ENCODE measurements around the gene PHLPP2. TPM values are rescaled to one million over a fixed set of nuclear protein-coding genes. Genes with fewer than 3 reads are reported as not detected.

PHLPP2 gene
- total RNA-seq, 2 donors from 2014 or later: 8.1 to 17.1 TPM

DNA sequence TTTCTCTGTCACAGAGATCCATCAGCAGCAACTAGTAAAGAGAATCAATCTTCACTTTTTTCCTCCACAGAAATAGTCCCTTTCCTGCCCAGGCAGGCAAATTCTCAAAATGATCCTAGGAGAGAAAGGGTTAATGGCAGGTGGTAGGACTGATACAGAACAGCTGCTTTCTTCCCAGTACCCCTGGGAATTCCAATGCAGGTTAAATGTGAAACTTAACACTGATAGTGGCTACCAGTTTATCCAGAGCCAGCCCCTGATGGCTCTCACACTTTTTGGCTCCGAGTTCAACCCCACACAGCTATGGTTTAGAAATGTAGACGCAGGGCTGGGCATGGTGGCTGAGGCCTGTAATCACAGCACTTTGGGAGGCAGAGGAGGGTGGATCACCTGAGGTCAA lies 76.3 kb downstream of the PHLPP2 start:
- H3K27ac ChIP-seq: no peak overlapping the region
- no peaks in the 10 kb centered on the region for H3K4me1 ChIP-seq (ENCODE audit: control insufficient read depth in 1 of 2, low read depth in 2 of 2)
- no peaks in the 10 kb centered on the region for H3K27me3 ChIP-seq (replicated peaks; ENCODE audit: insufficient read depth)
- DNase-seq (ENCODE audit: low spot score) (no peak), ATAC-seq (ENCODE audit: insufficient number of reproducible peaks, low FRiP score, low read depth) (no peak)
- no peak for TF ChIP-seq CTCF (IDR thresholded peaks at IDR 0.05)
- H3K9me3 ChIP-seq: no peaks in the 10 kb centered on the region
- H3K4me3 ChIP-seq: no peak overlapping the region
- peaks cover 29% of the 10 kb centered on the region for H3K36me3 ChIP-seq

GRCh38 chr16:71647391-71647790 lies 77.1 kb downstream of the PHLPP2 start:
- no peak overlapping the region for H3K27ac ChIP-seq
- no peak for DNase-seq (ENCODE audit: low spot score)
- no peaks in the 10 kb centered on the region for H3K27me3 ChIP-seq (replicated peaks; ENCODE audit: insufficient read depth)
- TF ChIP-seq CTCF (IDR thresholded peaks at IDR 0.05): no peak
- ATAC-seq (ENCODE audit: insufficient number of reproducible peaks, low FRiP score, low read depth): no peak
- no peaks in the 10 kb centered on the region for H3K4me1 ChIP-seq (ENCODE audit: control insufficient read depth in 1 of 2, low read depth in 2 of 2)
- peaks cover 21% of the 10 kb centered on the region for H3K36me3 ChIP-seq
- H3K4me3 ChIP-seq: no peak overlapping the region
- H3K9me3 ChIP-seq: no peaks in the 10 kb centered on the region

- H3K9me3 ChIP-seq: no peaks in the 10 kb centered on the region
- peaks cover 21% of the 10 kb centered on the region for H3K36me3 ChIP-seq
- no peak overlapping the region for H3K4me3 ChIP-seq
- ATAC-seq (ENCODE audit: insufficient number of reproducible peaks, low FRiP score, low read depth) (no peak), DNase-seq (ENCODE audit: low spot score) (no peak)
- TF ChIP-seq CTCF (IDR thresholded peaks at IDR 0.05): no peak
- no peaks in the 10 kb centered on the region for H3K27me3 ChIP-seq (replicated peaks; ENCODE audit: insufficient read depth)
- no peaks in the 10 kb centered on the region for H3K4me1 ChIP-seq (ENCODE audit: control insufficient read depth in 1 of 2, low read depth in 2 of 2)
- H3K27ac ChIP-seq: no peak overlapping the region
Observed at GRCh38 chr16:71645450-71645849, 79.1 kb downstream of the PHLPP2 start.

GRCh38 chr16:71637398-71637797 lies 87.1 kb downstream of the PHLPP2 start:
- no peak for TF ChIP-seq CTCF (IDR thresholded peaks at IDR 0.05)
- no peaks in the 10 kb centered on the region for H3K36me3 ChIP-seq
- DNase-seq (ENCODE audit: low spot score) (no peak), ATAC-seq (ENCODE audit: insufficient number of reproducible peaks, low FRiP score, low read depth) (no peak)
- no peaks in the 10 kb centered on the region for H3K9me3 ChIP-seq
- H3K27ac ChIP-seq: no peak overlapping the region
- H3K4me1 ChIP-seq (ENCODE audit: control insufficient read depth in 1 of 2, low read depth in 2 of 2): no peaks in the 10 kb centered on the region
- H3K27me3 ChIP-seq (replicated peaks; ENCODE audit: insufficient read depth): no peaks in the 10 kb centered on the region
- H3K4me3 ChIP-seq: no peak overlapping the region

DNA sequence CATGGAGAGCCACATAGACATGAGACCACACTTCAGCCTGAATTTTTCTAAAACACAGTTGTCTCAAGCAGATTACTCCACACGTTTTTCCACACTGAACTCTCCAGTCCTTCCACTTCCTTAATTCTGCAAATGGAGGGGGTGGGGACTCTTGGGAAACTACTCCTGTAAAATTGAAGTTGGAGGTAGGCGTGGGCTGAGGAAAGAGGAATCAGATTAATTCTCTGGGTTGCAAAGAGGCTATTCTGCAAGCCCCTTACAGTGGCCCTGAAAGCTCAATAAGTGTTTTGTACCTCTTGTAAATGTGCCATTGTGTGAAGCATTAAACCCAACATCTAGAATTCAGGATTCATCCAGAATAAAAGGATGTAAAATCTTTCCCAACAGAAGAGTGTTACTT lies 88.9 kb downstream of the PHLPP2 start:
- H3K4me3 ChIP-seq: no peak overlapping the region
- no peak for TF ChIP-seq CTCF (IDR thresholded peaks at IDR 0.05)
- no peaks in the 10 kb centered on the region for H3K4me1 ChIP-seq (ENCODE audit: control insufficient read depth in 1 of 2, low read depth in 2 of 2)
- H3K36me3 ChIP-seq: no peaks in the 10 kb centered on the region
- no peaks in the 10 kb centered on the region for H3K27me3 ChIP-seq (replicated peaks; ENCODE audit: insufficient read depth)
- H3K9me3 ChIP-seq: no peaks in the 10 kb centered on the region
- DNase-seq (ENCODE audit: low spot score): no peak
- no peak overlapping the region for H3K27ac ChIP-seq
- no peak for ATAC-seq (ENCODE audit: insufficient number of reproducible peaks, low FRiP score, low read depth)
